ENCODE measurements around the gene DBNDD1.
A peak's percentile ranks its signal among the peaks of the same experiment; 100 is the strongest.

The DBNDD1 gene

GRCh38 chr16:90020260-90020837, 1.1 kb upstream of the DBNDD1 start:
- H3K4me3 ChIP-seq (ENCODE audit: low read length), result no peak overlapping the region
- peak overlapping the region; percentile 88 for H3K4me2 ChIP-seq (ENCODE audit: low read length)
- H3K36me3 ChIP-seq (ENCODE audit: insufficient read depth, low read length), result no peaks in the 10 kb centered on the region
- H3K9me3 ChIP-seq (replicated peaks; ENCODE audit: low read length), result no peaks in the 10 kb centered on the region
- H3K9ac ChIP-seq (ENCODE audit: low read depth, low read length), result no peak overlapping the region
- peaks cover 35% of the 10 kb centered on the region for H3K4me1 ChIP-seq (ENCODE audit: control insufficient read depth, insufficient read depth, low read length)
- H3K27me3 ChIP-seq (ENCODE audit: control insufficient read depth, insufficient read depth, low read length), result no peaks in the 10 kb centered on the region

GRCh38 chr16:90019543-90020259, 445 bp upstream of the DBNDD1 start:
- peaks cover 35% of the 10 kb centered on the region for H3K4me1 ChIP-seq (ENCODE audit: control insufficient read depth, insufficient read depth, low read length)
- H3K9me3 ChIP-seq (replicated peaks; ENCODE audit: low read length), result no peaks in the 10 kb centered on the region
- no peaks in the 10 kb centered on the region for H3K36me3 ChIP-seq (ENCODE audit: insufficient read depth, low read length)
- H3K4me2 ChIP-seq (ENCODE audit: low read length), result peak overlapping the region; percentile 88
- H3K9ac ChIP-seq (ENCODE audit: low read depth, low read length), result peak overlapping the region; percentile 64
- H3K4me3 ChIP-seq (ENCODE audit: low read length), result peak overlapping the region; percentile 75
- no peaks in the 10 kb centered on the region for H3K27me3 ChIP-seq (ENCODE audit: control insufficient read depth, insufficient read depth, low read length)

- H3K4me3 ChIP-seq (ENCODE audit: low read length), result no peak overlapping the region
These were observed 982 bp downstream of the DBNDD1 start for GRCh38 chr16:90018297-90018651.

GRCh38 chr16:90016339-90016950, 2.8 kb downstream of the DBNDD1 start:
- Histone ChIP-seq H3K27me3 (ENCODE audit: control insufficient read depth, insufficient read depth, low read length) (peaks cover 4% of the 10 kb centered on the region), H3K9ac (ENCODE audit: low read depth, low read length) (no peak overlapping the region), H3K4me1 (ENCODE audit: control insufficient read depth, insufficient read depth, low read length) (peaks cover 22% of the 10 kb centered on the region), H3K9me3 (replicated peaks; ENCODE audit: low read length) (no peaks in the 10 kb centered on the region), H3K36me3 (ENCODE audit: insufficient read depth, low read length) (no peaks in the 10 kb centered on the region), H3K4me3 (ENCODE audit: low read length) (no peak overlapping the region), H3K4me2 (ENCODE audit: low read length) (no peak overlapping the region)

More at GRCh38 chr16:90018297-90018651, 982 bp downstream of the DBNDD1 start:
- Histone ChIP-seq H3K9me3 (replicated peaks; ENCODE audit: low read length) (no peaks in the 10 kb centered on the region), H3K4me2 (ENCODE audit: low read length) (peak overlapping the region; percentile 88), H3K27me3 (ENCODE audit: control insufficient read depth, insufficient read depth, low read length) (no peaks in the 10 kb centered on the region), H3K36me3 (ENCODE audit: insufficient read depth, low read length) (no peaks in the 10 kb centered on the region), H3K9ac (ENCODE audit: low read depth, low read length) (no peak overlapping the region), H3K4me1 (ENCODE audit: control insufficient read depth, insufficient read depth, low read length) (peaks cover 33% of the 10 kb centered on the region)

- Histone ChIP-seq H3K36me3 (ENCODE audit: insufficient read depth, low read length) (no peaks in the 10 kb centered on the region), H3K4me2 (ENCODE audit: low read length) (no peak overlapping the region), H3K4me3 (ENCODE audit: low read length) (no peak overlapping the region), H3K4me1 (ENCODE audit: control insufficient read depth, insufficient read depth, low read length) (peaks cover 18% of the 10 kb centered on the region), H3K9ac (ENCODE audit: low read depth, low read length) (no peak overlapping the region), H3K27me3 (ENCODE audit: control insufficient read depth, insufficient read depth, low read length) (peaks cover 4% of the 10 kb centered on the region), H3K9me3 (replicated peaks; ENCODE audit: low read length) (no peaks in the 10 kb centered on the region)
These were observed 3.5 kb downstream of the DBNDD1 start for GRCh38 chr16:90015586-90016338.

GRCh38 chr16:90012991-90013745, 6.1 kb downstream of the DBNDD1 start:
- no peak overlapping the region for H3K4me3 ChIP-seq (ENCODE audit: low read length)
- peaks cover 4% of the 10 kb centered on the region for H3K27me3 ChIP-seq (ENCODE audit: control insufficient read depth, insufficient read depth, low read length)
- H3K9me3 ChIP-seq (replicated peaks; ENCODE audit: low read length), result no peaks in the 10 kb centered on the region
- H3K36me3 ChIP-seq (ENCODE audit: insufficient read depth, low read length), result no peaks in the 10 kb centered on the region
- H3K4me2 ChIP-seq (ENCODE audit: low read length), result no peak overlapping the region
- no peak overlapping the region for H3K9ac ChIP-seq (ENCODE audit: low read depth, low read length)
- H3K4me1 ChIP-seq (ENCODE audit: control insufficient read depth, insufficient read depth, low read length), result no peaks in the 10 kb centered on the region

GRCh38 chr16:90011908-90012501, 7.3 kb downstream of the DBNDD1 start:
- H3K4me2 ChIP-seq (ENCODE audit: low read length), result no peak overlapping the region
- H3K4me3 ChIP-seq (ENCODE audit: low read length), result no peak overlapping the region
- H3K4me1 ChIP-seq (ENCODE audit: control insufficient read depth, insufficient read depth, low read length), result no peaks in the 10 kb centered on the region
- no peaks in the 10 kb centered on the region for H3K36me3 ChIP-seq (ENCODE audit: insufficient read depth, low read length)
- no peak overlapping the region for H3K9ac ChIP-seq (ENCODE audit: low read depth, low read length)
- peaks cover 4% of the 10 kb centered on the region for H3K27me3 ChIP-seq (ENCODE audit: control insufficient read depth, insufficient read depth, low read length)
- no peaks in the 10 kb centered on the region for H3K9me3 ChIP-seq (replicated peaks; ENCODE audit: low read length)

- H3K9me3 ChIP-seq (replicated peaks; ENCODE audit: low read length), result no peaks in the 10 kb centered on the region
- peaks cover 4% of the 10 kb centered on the region for H3K27me3 ChIP-seq (ENCODE audit: control insufficient read depth, insufficient read depth, low read length)
- no peaks in the 10 kb centered on the region for H3K36me3 ChIP-seq (ENCODE audit: insufficient read depth, low read length)
- H3K9ac ChIP-seq (ENCODE audit: low read depth, low read length), result no peak overlapping the region
- no peak overlapping the region for H3K4me3 ChIP-seq (ENCODE audit: low read length)
- H3K4me2 ChIP-seq (ENCODE audit: low read length), result no peak overlapping the region
- H3K4me1 ChIP-seq (ENCODE audit: control insufficient read depth, insufficient read depth, low read length), result no peaks in the 10 kb centered on the region
These were observed 7.8 kb downstream of the DBNDD1 start for GRCh38 chr16:90011508-90011819.

- Histone ChIP-seq H3K4me1 (ENCODE audit: control insufficient read depth, insufficient read depth, low read length) (no peaks in the 10 kb centered on the region), H3K27me3 (ENCODE audit: control insufficient read depth, insufficient read depth, low read length) (peaks cover 4% of the 10 kb centered on the region), H3K4me3 (ENCODE audit: low read length) (no peak overlapping the region), H3K36me3 (ENCODE audit: insufficient read depth, low read length) (no peaks in the 10 kb centered on the region), H3K9me3 (replicated peaks; ENCODE audit: low read length) (no peaks in the 10 kb centered on the region), H3K9ac (ENCODE audit: low read depth, low read length) (no peak overlapping the region), H3K4me2 (ENCODE audit: low read length) (no peak overlapping the region)
These were observed 8.4 kb downstream of the DBNDD1 start for GRCh38 chr16:90010676-90011507.

GRCh38 chr16:90009172-90009899, 9.9 kb downstream of the DBNDD1 start:
- Histone ChIP-seq H3K36me3 (ENCODE audit: insufficient read depth, low read length) (no peaks in the 10 kb centered on the region), H3K9me3 (replicated peaks; ENCODE audit: low read length) (no peaks in the 10 kb centered on the region), H3K9ac (ENCODE audit: low read depth, low read length) (no peak overlapping the region), H3K4me3 (ENCODE audit: low read length) (no peak overlapping the region), H3K4me1 (ENCODE audit: control insufficient read depth, insufficient read depth, low read length) (no peaks in the 10 kb centered on the region), H3K4me2 (ENCODE audit: low read length) (no peak overlapping the region), H3K27me3 (ENCODE audit: control insufficient read depth, insufficient read depth, low read length) (peaks cover 4% of the 10 kb centered on the region)
